Breast epithelium (tissue), 3 donors: Measurements from ENCODE around the gene ELK1.

Experiments
- POLR2AphosphoS5 ChIP-seq, 3 donors: sonication (generic); formaldehyde crosslinking; IDR thresholded peaks; one replicate each; pipeline ENCODE4 v1.6.1; 2017; ENCODE audit warnings: antibody characterized with exemption in 3 of 3
- TF ChIP-seq, protein P1 (sequence below), 3 donors: fragments of 450-650 bp; IDR thresholded peaks; one replicate each; pipeline ENCODE4 v1.5.1; 2016 to 2017; ENCODE audit warnings: antibody characterized with exemption in 3 of 3, mild to moderate bottlenecking in 3 of 3, moderate library complexity in 3 of 3

DNA sequence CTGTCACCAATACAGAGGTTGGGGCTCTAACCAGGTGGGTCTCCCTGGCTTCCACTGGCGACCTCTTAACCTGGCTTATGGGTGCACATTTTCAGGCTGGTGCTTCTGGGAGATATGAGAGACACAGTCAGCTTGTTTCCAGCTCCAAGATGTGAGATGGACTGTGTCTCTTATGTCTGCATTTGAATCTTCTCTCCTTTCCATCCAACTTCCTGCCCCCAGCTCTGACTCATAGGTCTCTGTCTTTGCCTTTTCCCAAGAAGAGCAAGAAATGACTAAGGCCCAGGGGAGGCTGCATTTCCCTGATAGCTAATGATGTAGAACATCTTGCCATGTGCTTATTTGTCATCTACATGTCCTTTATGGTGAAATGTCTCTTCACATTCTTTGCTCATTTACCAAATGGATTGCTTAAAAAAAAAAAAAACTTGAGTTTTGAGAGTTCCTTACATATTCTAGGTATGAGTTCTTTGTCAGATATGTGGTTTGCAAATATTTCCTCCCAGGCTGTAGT is 11.8 kb upstream of the ELK1 start:
- TF ChIP-seq POLR2AphosphoS5 (IDR thresholded peaks at IDR 0.05): no peak
- TF ChIP-seq, protein P1, sequence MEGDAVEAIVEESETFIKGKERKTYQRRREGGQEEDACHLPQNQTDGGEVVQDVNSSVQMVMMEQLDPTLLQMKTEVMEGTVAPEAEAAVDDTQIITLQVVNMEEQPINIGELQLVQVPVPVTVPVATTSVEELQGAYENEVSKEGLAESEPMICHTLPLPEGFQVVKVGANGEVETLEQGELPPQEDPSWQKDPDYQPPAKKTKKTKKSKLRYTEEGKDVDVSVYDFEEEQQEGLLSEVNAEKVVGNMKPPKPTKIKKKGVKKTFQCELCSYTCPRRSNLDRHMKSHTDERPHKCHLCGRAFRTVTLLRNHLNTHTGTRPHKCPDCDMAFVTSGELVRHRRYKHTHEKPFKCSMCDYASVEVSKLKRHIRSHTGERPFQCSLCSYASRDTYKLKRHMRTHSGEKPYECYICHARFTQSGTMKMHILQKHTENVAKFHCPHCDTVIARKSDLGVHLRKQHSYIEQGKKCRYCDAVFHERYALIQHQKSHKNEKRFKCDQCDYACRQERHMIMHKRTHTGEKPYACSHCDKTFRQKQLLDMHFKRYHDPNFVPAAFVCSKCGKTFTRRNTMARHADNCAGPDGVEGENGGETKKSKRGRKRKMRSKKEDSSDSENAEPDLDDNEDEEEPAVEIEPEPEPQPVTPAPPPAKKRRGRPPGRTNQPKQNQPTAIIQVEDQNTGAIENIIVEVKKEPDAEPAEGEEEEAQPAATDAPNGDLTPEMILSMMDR (IDR thresholded peaks at IDR 0.05): no peak
